Mesenchymal stem cell (in vitro differentiated cells and primary cell): ENCODE data around the gene CCDC80.

Experiments used
- DNase-seq: peaks from one replicate; pipeline ENCODE4 v3.0.0-alpha.2; 2013
- H2AFZ ChIP-seq: one replicate; pipeline ENCODE4 v1.6.1; 2013; ENCODE audit warnings: low read depth, mild to moderate bottlenecking, control low read depth, inconsistent platforms, low read length, moderate library complexity
- H2AK5ac ChIP-seq: 2 replicates; pipeline ENCODE4 v1.6.1; 2013; ENCODE audit warnings: low read length, moderate library complexity, mild to moderate bottlenecking, inconsistent platforms; ENCODE audit not compliant: severe bottlenecking
- H2BK120ac ChIP-seq: one replicate; pipeline ENCODE4 v1.6.1; 2013; ENCODE audit warnings: low read depth, mild to moderate bottlenecking, inconsistent platforms, low read length, moderate library complexity
- H2BK12ac ChIP-seq, 2 experiments: one replicate each; pipeline ENCODE4 v1.6.1; 2013; ENCODE audit warnings: inconsistent platforms in 2 of 2, low read length in 2 of 2, mild to moderate bottlenecking in 2 of 2, moderate library complexity in 2 of 2, control low read depth in 1 of 2
- H2BK15ac ChIP-seq: one replicate; pipeline ENCODE4 v1.6.1; 2013; ENCODE audit warnings: mild to moderate bottlenecking, low read depth, inconsistent platforms; ENCODE audit not compliant: poor library complexity, severe bottlenecking
- H2BK5ac ChIP-seq: 2 replicates; pipeline ENCODE4 v1.6.1; 2013; ENCODE audit warnings: low read depth, mild to moderate bottlenecking, low read length, control low read depth, inconsistent platforms; ENCODE audit not compliant: poor library complexity, severe bottlenecking
- H3K14ac ChIP-seq, 2 experiments: one replicate each; pipeline ENCODE4 v1.6.1; 2013; ENCODE audit warnings: inconsistent platforms in 2 of 2, low read length in 2 of 2, control low read depth in 1 of 2, mild to moderate bottlenecking in 1 of 2, moderate library complexity in 1 of 2
- H3K18ac ChIP-seq, 2 experiments: one replicate each; pipeline ENCODE4 v1.6.1; 2013; ENCODE audit warnings: inconsistent platforms in 2 of 2, low read length in 2 of 2, control low read depth in 1 of 2, low read depth in 1 of 2, mild to moderate bottlenecking in 1 of 2
- H3K23ac ChIP-seq, 2 experiments: one replicate each; pipeline ENCODE4 v1.6.1; 2013; ENCODE audit warnings: inconsistent platforms in 2 of 2, low read length in 2 of 2, mild to moderate bottlenecking in 2 of 2, moderate library complexity in 2 of 2, control low read depth in 1 of 2
- H3K27ac ChIP-seq: 2 replicates; pipeline ENCODE4 v1.5.1; 2013; ENCODE audit warnings: mild to moderate bottlenecking, moderate library complexity, low read length, control low read depth, inconsistent platforms; ENCODE audit not compliant: poor library complexity, severe bottlenecking
- H3K27me3 ChIP-seq, 2 experiments: 2 replicates each; pipeline versions ENCODE4 v1.6.1 to v1.7.0; 2013; ENCODE audit warnings: low read length in 2 of 2, mild to moderate bottlenecking in 2 of 2, moderate library complexity in 2 of 2, control low read depth in 1 of 2, inconsistent platforms in 1 of 2; ENCODE audit not compliant: control insufficient read depth in 1 of 2, insufficient read depth in 1 of 2
- H3K36me3 ChIP-seq, 2 experiments: 2 replicates each; pipeline versions ENCODE4 v1.6.1 to v1.7.0; 2013; ENCODE audit warnings: low read length in 2 of 2, control low read depth in 1 of 2, inconsistent platforms in 1 of 2, low read depth in 1 of 2, mild to moderate bottlenecking in 1 of 2; ENCODE audit not compliant: insufficient read depth in 2 of 2, control insufficient read depth in 1 of 2
- H3K4ac ChIP-seq, 2 experiments: one replicate each; pipeline ENCODE4 v1.6.1; 2013; ENCODE audit warnings: inconsistent platforms in 2 of 2, low read length in 2 of 2, mild to moderate bottlenecking in 2 of 2, moderate library complexity in 2 of 2, control low read depth in 1 of 2, low read depth in 1 of 2
- H3K4me1 ChIP-seq: 2 replicates; pipeline ENCODE4 v1.6.1; 2013; ENCODE audit warnings: low read depth, low read length, control low read depth; ENCODE audit not compliant: control insufficient read depth, insufficient read depth
- H3K4me2 ChIP-seq: 2 replicates; pipeline ENCODE4 v1.6.1; 2013; ENCODE audit warnings: low read length, mild to moderate bottlenecking, inconsistent platforms; ENCODE audit not compliant: poor library complexity, severe bottlenecking
- H3K4me3 ChIP-seq, 2 experiments: 2 replicates each; pipeline versions ENCODE4 v1.5.1 to v1.7.0; 2013; ENCODE audit warnings: low read length in 2 of 2, mild to moderate bottlenecking in 2 of 2, control low read depth in 1 of 2, low read depth in 1 of 2; ENCODE audit not compliant: insufficient read depth in 1 of 2
- H3K79me1 ChIP-seq: replicated peaks from 2 replicates; pipeline ENCODE4 v1.6.1; 2013; ENCODE audit warnings: mild to moderate bottlenecking, control low read depth, low read length, inconsistent platforms; ENCODE audit not compliant: poor library complexity, severe bottlenecking
- H3K9ac ChIP-seq: 2 replicates; pipeline ENCODE4 v1.7.0; 2013; ENCODE audit warnings: mild to moderate bottlenecking, low read length, moderate library complexity
- H3K9me3 ChIP-seq: 2 replicates; pipeline ENCODE4 v1.7.0; 2013; ENCODE audit warnings: mild to moderate bottlenecking, low read length; ENCODE audit not compliant: control insufficient read depth
- H4K8ac ChIP-seq: one replicate; pipeline ENCODE4 v1.6.1; 2013; ENCODE audit warnings: inconsistent platforms, mild to moderate bottlenecking, low read length, moderate library complexity
- H4K91ac ChIP-seq: one replicate; pipeline ENCODE4 v1.6.1; 2013; ENCODE audit warnings: mild to moderate bottlenecking, low read length, inconsistent platforms
- WGBS: methylation state at CpG from one replicate; pipeline ENCODE4 v1.1.7; 2013; ENCODE audit warnings: mixed read lengths; 5-methylcytosine and 5-hydroxymethylcytosine counted together

The CCDC80 gene

DNA sequence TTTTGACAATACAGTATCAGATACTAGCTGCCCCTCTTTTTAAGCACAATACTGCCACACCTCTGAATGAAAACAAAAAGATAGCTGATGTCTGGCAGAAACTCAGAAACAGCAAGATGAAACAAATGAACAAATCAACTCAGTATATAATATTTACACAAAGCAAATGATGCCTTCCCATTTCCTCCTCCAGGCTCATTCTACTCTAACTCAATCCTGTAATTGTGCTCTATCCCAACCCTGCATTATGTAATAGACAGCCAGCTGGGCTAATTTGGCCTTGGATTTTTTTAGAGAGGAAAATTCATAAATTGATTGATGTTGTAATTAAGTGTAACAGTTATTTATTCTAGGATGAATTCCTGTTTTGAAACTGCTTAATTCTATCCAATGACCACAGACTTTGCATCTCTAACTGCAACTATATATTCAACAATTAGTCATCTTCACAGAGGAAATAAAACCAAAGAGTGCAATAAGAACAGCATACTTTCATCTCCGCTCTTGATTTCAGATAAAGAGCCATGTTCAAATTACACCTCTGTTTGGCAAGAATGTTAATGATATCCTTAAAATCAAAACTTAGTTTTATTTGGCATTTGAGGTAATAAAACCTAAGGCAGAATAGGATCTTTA is 85.3 kb downstream of the CCDC80 start:
- no peak overlapping the region for H3K4me2 ChIP-seq
- no peaks in the 10 kb centered on the region for H3K9me3 ChIP-seq
- DNase-seq: no peak
- H3K36me3 ChIP-seq: peaks cover 4 to 13% of the 10 kb centered on the region in 2 experiments
- WGBS: 100% methylated on average over 1 of the region's 1 CpG
- H2BK120ac ChIP-seq: no peak overlapping the region
- no peak overlapping the region for H3K27ac ChIP-seq
- no peaks in the 10 kb centered on the region for H3K27me3 ChIP-seq
- no peak overlapping the region for H2BK15ac ChIP-seq
- no peak overlapping the region for H3K4ac ChIP-seq
- no peaks in the 10 kb centered on the region for H3K4me1 ChIP-seq
- no peak overlapping the region for H3K4me3 ChIP-seq
- no peak overlapping the region for H3K18ac ChIP-seq
- H4K91ac ChIP-seq: no peak overlapping the region
- H2BK12ac ChIP-seq: no peak overlapping the region
- H3K23ac ChIP-seq: no peak overlapping the region
- H2AK5ac ChIP-seq: no peak overlapping the region
- H3K9ac ChIP-seq: no peak overlapping the region
- peaks cover 7% of the 10 kb centered on the region for H3K79me1 ChIP-seq
- no peak overlapping the region for H2AFZ ChIP-seq
- H4K8ac ChIP-seq: no peak overlapping the region
- H3K14ac ChIP-seq: no peak overlapping the region
- no peak overlapping the region for H2BK5ac ChIP-seq

DNA sequence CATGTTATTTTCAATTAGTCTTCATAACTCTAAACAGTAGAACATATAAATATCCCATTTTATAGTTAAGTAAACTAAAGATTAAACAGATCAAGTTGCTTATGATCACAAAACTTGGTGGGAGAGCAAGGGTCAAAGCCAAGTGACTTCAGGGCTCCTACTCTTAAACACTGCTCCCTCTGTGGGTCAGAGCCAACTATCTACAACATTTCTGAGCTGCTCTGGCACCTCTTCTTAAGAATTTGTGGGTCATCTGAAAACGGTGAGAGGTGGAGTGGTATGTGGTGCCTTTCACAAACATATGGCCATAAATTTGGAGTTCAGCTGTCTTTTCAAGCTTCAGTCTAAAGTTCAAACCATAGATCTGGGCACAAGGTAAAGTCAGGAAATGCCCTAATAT is 90.1 kb downstream of the CCDC80 start:
- no peaks in the 10 kb centered on the region for H3K9me3 ChIP-seq
- no peak overlapping the region for H3K23ac ChIP-seq
- no peak overlapping the region for H3K4me3 ChIP-seq
- no peaks in the 10 kb centered on the region for H3K27me3 ChIP-seq
- no peak overlapping the region for H2BK12ac ChIP-seq
- H4K91ac ChIP-seq: no peak overlapping the region
- no peak overlapping the region for H2BK5ac ChIP-seq
- H3K4me2 ChIP-seq: no peak overlapping the region
- no peak overlapping the region for H3K9ac ChIP-seq
- no peak overlapping the region for H3K27ac ChIP-seq
- 50% methylated on average over 1 of the region's 1 CpG for WGBS
- H3K79me1 ChIP-seq: peaks cover 6% of the 10 kb centered on the region
- no peak overlapping the region for H2AK5ac ChIP-seq
- peaks cover 4 to 42% of the 10 kb centered on the region in 2 experiments for H3K36me3 ChIP-seq
- H3K18ac ChIP-seq: no peak overlapping the region
- H2BK15ac ChIP-seq: no peak overlapping the region
- no peak overlapping the region for H3K14ac ChIP-seq
- H3K4me1 ChIP-seq: no peaks in the 10 kb centered on the region
- no peak overlapping the region for H2BK120ac ChIP-seq
- no peak for DNase-seq
- H3K4ac ChIP-seq: no peak overlapping the region
- H2AFZ ChIP-seq: no peak overlapping the region
- H4K8ac ChIP-seq: no peak overlapping the region
